ENCODE measurements around the gene NT5C3B.
A peak's percentile ranks its signal among the peaks of the same experiment; 100 is the strongest.

The NT5C3B gene

GRCh38 chr17:41785859-41786226 lies 50.2 kb downstream of the NT5C3B start (continued):
- TF ChIP-seq ZBTB10 (tag by site-specific recombination; IDR thresholded peaks at IDR 0.05) (peak; percentile 64), TSHZ1 (tag by site-specific recombination; IDR thresholded peaks at IDR 0.05; ENCODE audit: borderline replicate concordance) (no peak), ZNF692 (tag by site-specific recombination; IDR thresholded peaks at IDR 0.05) (peak; percentile 60; the same call in 1 of the 2 replicates), ZNF24 (tag by site-specific recombination; IDR thresholded peaks at IDR 0.05) (no peak)

- Histone ChIP-seq H3K9me3 (ENCODE audit: control insufficient read depth, insufficient read depth, low read depth, low read length) (no peaks in the 10 kb centered on the region), H3K4me3 (ENCODE audit: low read depth, low read length) (peak overlapping the region; percentile 61), H3K27ac (ENCODE audit: extremely low read depth, low read depth, low read length) (peak overlapping the region; percentile 53; the same call in 1 of the 2 replicates), H3K36me3 (ENCODE audit: control insufficient read depth in 2 of 2, insufficient read depth in 1 of 2, low read length in 2 of 2) (peaks cover 0 to 7% of the 10 kb centered on the region in 2 experiments; a peak in 2 of 3 replicates), H3K4me1 (ENCODE audit: control insufficient read depth, insufficient read depth, low read length) (peaks cover 12% of the 10 kb centered on the region)
- ChIA-PET CTCF (interaction anchor here (0.6 to 4.7 kb wide), 16 partner anchors 10 to 90 kb away, joined by 3 to 108 read pairs (median 8); partner anchors contain the start of genes HAP1, KLHL10 and P3H4), POLR2A (interaction anchor here (1.4 to 4.4 kb wide), 13 partner anchors 8 to 234 kb away, joined by 3 to 105 read pairs (median 21); partner anchors contain the start of genes EIF1, FKBP10 and P3H4)
- TF ChIP-seq SP2 (tag by site-specific recombination; IDR thresholded peaks at IDR 0.05) (peak; percentile 50), ZNF658 (tag by site-specific recombination; IDR thresholded peaks at IDR 0.05) (no peak), ZNF626 (tag by site-specific recombination; IDR thresholded peaks at IDR 0.05) (no peak), ZNF398 (tag by site-specific recombination; IDR thresholded peaks at IDR 0.05) (peak; percentile 76), ZBTB10 (tag by site-specific recombination; IDR thresholded peaks at IDR 0.05) (no peak), WT1 (tag by site-specific recombination; IDR thresholded peaks at IDR 0.05) (0 out of 2 replicates have a peak, but pooled peaks have one; percentile 11), MEIS1 (CRISPR knock-in tag; IDR thresholded peaks at IDR 0.05; ENCODE audit: borderline replicate concordance) (no peak), ZNF324 (tag by site-specific recombination; IDR thresholded peaks at IDR 0.05) (0 out of 2 replicates have a peak, but pooled peaks have one; percentile 28), KLF8 (tag by site-specific recombination; IDR thresholded peaks at IDR 0.05) (0 out of 2 replicates have a peak, but pooled peaks have one; percentile 45), ZFHX2 (tag by site-specific recombination; conservative IDR thresholded peaks at IDR 0.05) (peak; percentile 23; the same call in 1 of the 2 replicates), PATZ1 (tag by site-specific recombination; IDR thresholded peaks at IDR 0.05) (peak; percentile 78), KLF10 (tag by site-specific recombination; IDR thresholded peaks at IDR 0.05) (peak; percentile 75), ZBTB48 (tag by site-specific recombination; IDR thresholded peaks at IDR 0.05) (peak; percentile 46), SP3 (tag by site-specific recombination; IDR thresholded peaks at IDR 0.05) (peak; percentile 77), PRDM1 (tag by site-specific recombination; IDR thresholded peaks at IDR 0.05) (peak; percentile 86)
Measured at GRCh38 chr17:41785091-41785858, 50.8 kb downstream of the NT5C3B start.
